Activated naive CD4-positive, alpha-beta T cell treated with Interleukin-2 at 50 U/mL for 16 hours (primary cell): ENCODE measurements around the gene FAHD2A.
"Not testable (repeated sequence)": the region's sequence is repeated elsewhere in the genome, so short reads cannot be mapped to it uniquely, and the experiment has no call there.

Source experiments
- DNase-seq: peaks from one replicate; pipeline ENCODE4 v3.0.0-alpha.2; 2020

The FAHD2A gene

GRCh38 chr2:95442474-95443099 lies 40.1 kb downstream of the FAHD2A start:
- DNase-seq, result not testable (repeated sequence)

GRCh38 chr2:95445317-95445716 lies 42.8 kb downstream of the FAHD2A start:
- DNase-seq, result not testable (repeated sequence)

- DNase-seq, result not testable (repeated sequence)
These were observed 60.8 kb downstream of the FAHD2A start for GRCh38 chr2:95463292-95463691.
